K562 (cell line): ENCODE results near the gene FSTL3. TPM values are rescaled to one million over a fixed set of nuclear protein-coding genes. Genes with fewer than 3 reads are reported as not detected.

ENCODE experiments used
- BRD4 ChIP-seq: fragments of 200-600 bp; sonication (generic); IDR thresholded peaks from 2 replicates; pipeline ENCODE4 v1.6.1; 2017; ENCODE audit warnings: inconsistent platforms
- FOXK1 ChIP-seq: sonication (generic); formaldehyde crosslinking; IDR thresholded peaks from 2 replicates; pipeline ENCODE4 v1.8.0; 2022; ENCODE audit warnings: missing genetic modification reagents, mild to moderate bottlenecking, borderline replicate concordance
- GATA2 ChIP-seq: sonication (generic); formaldehyde crosslinking; IDR thresholded peaks from 2 replicates; pipeline ENCODE4 v1.4.0; 2020; ENCODE audit warnings: mild to moderate bottlenecking, missing genetic modification reagents
- MAFK ChIP-seq: IDR thresholded peaks from 2 replicates; pipeline ENCODE4 v1.6.1; 2011; ENCODE audit warnings: low read length, improper control_type of control experiment
- MCM3 ChIP-seq: fragments of 450-650 bp; IDR thresholded peaks from 2 replicates; pipeline ENCODE4 v1.6.1; 2016
- POLR2AphosphoS5 ChIP-seq: IDR thresholded peaks from 2 replicates; pipeline ENCODE4 v1.6.1; 2011; ENCODE audit warnings: mild to moderate bottlenecking, low read depth, low read length, moderate library complexity; ENCODE audit not compliant: control insufficient read depth, insufficient read depth
- PREB ChIP-seq: sonication (generic); formaldehyde crosslinking; IDR thresholded peaks from 2 replicates; pipeline ENCODE4 v1.8.1; 2023; ENCODE audit warnings: mild to moderate bottlenecking, missing genetic modification reagents
- RB1 ChIP-seq: fragments of 450-650 bp; IDR thresholded peaks from 2 replicates; pipeline ENCODE4 v1.6.1; 2017; ENCODE audit warnings: low read depth, mild to moderate bottlenecking
- XRCC4 ChIP-seq: IDR thresholded peaks from one replicate; pipeline ENCODE4 v1.6.1; 2011; ENCODE audit not compliant: insufficient read depth, insufficient read length; ENCODE audit errors: extremely low read depth
- ZBTB40 ChIP-seq, 2 experiments: fragments of 450-650 bp in 1 of 2; sonication (generic) in 1 of 2; formaldehyde crosslinking in 1 of 2; IDR thresholded peaks; 2 replicates each; pipeline versions ENCODE4 v1.7.1 to v1.9.0; 2016 to 2022; ENCODE audit warnings: inconsistent platforms in 1 of 2, mild to moderate bottlenecking in 1 of 2, missing genetic modification reagents in 1 of 2
- ZNF444 ChIP-seq: fragments of 250-450 bp; sonication (Bioruptor Pico); IDR thresholded peaks from 2 replicates; pipeline ENCODE4 v1.4.0; 2020; ENCODE audit warnings: mild to moderate bottlenecking, moderate library complexity
- ZNF639 ChIP-seq, 2 experiments: fragments of 200-800 bp in 1 of 2; sonication (Bioruptor generic) in 1 of 2; sonication (generic) in 1 of 2; formaldehyde crosslinking in 1 of 2; IDR thresholded peaks in 1 of 2; conservative IDR thresholded peaks in 1 of 2; 2 replicates each; pipeline versions ENCODE4 v1.5.0 to v1.6.1; 2016 to 2020; ENCODE audit warnings: missing compliant biosample characterization in 1 of 2, missing genetic modification characterization in 1 of 2, missing genetic modification reagents in 1 of 2
- polyA plus RNA-seq, 8 experiments: library from polyadenylated mRNA; depleted of rRNA in 4 of 8; stranded (reverse) in 5 of 8; unstranded in 3 of 8; fragments of >200 nt; fragmentation: Nextera tagmentation in 2 of 8; fragmentation: Illumina TruSeq in 1 of 8; extraction: Ambion mirVana in 2 of 8; extraction: Trizol in 1 of 8; gene quantifications; 2 replicates each; pipeline versions ENCODE4 v1.2.1 to v1.2.3, GENCODE V29; 2011 to 2014; ENCODE audit warnings: inconsistent platforms in 1 of 8, missing spikeins in 1 of 8
- total RNA-seq, 7 experiments: library from RNA; depleted of rRNA in 6 of 7; stranded (reverse); fragments of >200 nt in 6 of 7; fragmentation: Illumina TruSeq in 2 of 7; extraction: Trizol in 2 of 7; gene quantifications; 2 replicates each; pipeline versions ENCODE4 v1.2.1 to v1.2.3, GENCODE V29; 2011 to 2021; ENCODE audit warnings: low replicate concordance in 1 of 7
- TF ChIP-seq, protein P1 (sequence below): fragments of 200-800 bp; sonication (Bioruptor generic); IDR thresholded peaks from 2 replicates; pipeline ENCODE4 v1.6.1; 2017; ENCODE audit warnings: missing genetic modification characterization, missing compliant biosample characterization

Gene FSTL3
- total and polyA plus RNA-seq, 9 of the 15 experiments (the other 6 are each of a cell fraction or from before 2014, with no cell fraction given): 0.35 to 6.8 (median 4.2) TPM; not detected in 1

GRCh38 chr19:662962-663681 is 13.1 kb upstream of the FSTL3 start, which contains the start of gene RNF126 (continued):
- TF ChIP-seq ZNF639 (CRISPR knock-in tag; conservative IDR thresholded peaks at IDR 0.05 in 1 of 2, IDR thresholded peaks at IDR 0.05 in 1 of 2) (peak in 1 of 2 experiments; percentile 97; a peak in 2 of 4 replicates), FOXK1 (CRISPR knock-in tag) (no peak), POLR2AphosphoS5 (0 out of 2 replicates have a peak, but pooled peaks have one; percentile 18), GATA2 (CRISPR knock-in tag) (no peak), RB1 (peak; percentile 86; the same call in 1 of the 2 replicates), PREB (no peak), MAFK (no peak), ZNF444 (no peak), MCM3 (no peak), XRCC4 (no peak), BRD4 (no peak), ZBTB40 (IDR thresholded peaks at IDR 0.05) (0 out of 2 replicates have a peak, but pooled peaks have one; percentile 15), ZBTB40 (CRISPR knock-in tag; IDR thresholded peaks at IDR 0.05) (no peak)
- TF ChIP-seq, protein P1, sequence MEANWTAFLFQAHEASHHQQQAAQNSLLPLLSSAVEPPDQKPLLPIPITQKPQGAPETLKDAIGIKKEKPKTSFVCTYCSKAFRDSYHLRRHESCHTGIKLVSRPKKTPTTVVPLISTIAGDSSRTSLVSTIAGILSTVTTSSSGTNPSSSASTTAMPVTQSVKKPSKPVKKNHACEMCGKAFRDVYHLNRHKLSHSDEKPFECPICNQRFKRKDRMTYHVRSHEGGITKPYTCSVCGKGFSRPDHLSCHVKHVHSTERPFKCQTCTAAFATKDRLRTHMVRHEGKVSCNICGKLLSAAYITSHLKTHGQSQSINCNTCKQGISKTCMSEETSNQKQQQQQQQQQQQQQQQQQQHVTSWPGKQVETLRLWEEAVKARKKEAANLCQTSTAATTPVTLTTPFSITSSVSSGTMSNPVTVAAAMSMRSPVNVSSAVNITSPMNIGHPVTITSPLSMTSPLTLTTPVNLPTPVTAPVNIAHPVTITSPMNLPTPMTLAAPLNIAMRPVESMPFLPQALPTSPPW: peak; percentile 90
